ENCODE results near the gene KIR2DL1.
"Not testable (repeated sequence)": the region's sequence is repeated elsewhere in the genome, so short reads cannot be mapped to it uniquely, and the experiment has no call there.

KIR2DL1 gene

GRCh38 chr19:54817670-54818536 is 48.3 kb downstream of the KIR2DL1 start:
- in situ Hi-C loops (cut with MboI; ENCODE audit: low sequenced_read_pairs): no loop called here

GRCh38 chr19:54824416-54824815 is 54.8 kb downstream of the KIR2DL1 start:
- in situ Hi-C loops (cut with MboI; ENCODE audit: low sequenced_read_pairs): not testable (repeated sequence)

DNA sequence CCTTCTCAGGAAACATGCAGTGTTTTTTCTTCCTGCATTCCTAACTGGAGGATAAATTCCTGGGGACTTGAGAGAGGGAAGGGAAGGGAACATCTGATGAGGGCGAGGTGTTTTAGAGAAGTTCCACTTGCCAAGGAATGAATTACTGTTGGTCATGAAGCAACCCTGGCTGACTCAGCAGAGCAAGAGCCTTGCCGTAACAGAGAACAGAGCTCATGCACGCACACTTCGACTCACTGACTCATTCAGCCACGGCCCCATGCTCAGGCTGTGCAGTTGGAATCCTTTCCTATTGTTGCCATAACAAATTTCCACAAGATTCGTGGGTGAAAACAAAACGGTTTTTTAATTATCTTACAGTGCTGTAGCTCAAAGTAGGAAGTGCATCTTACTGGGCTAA is 55.7 kb downstream of the KIR2DL1 start:
- in situ Hi-C loops (cut with MboI; ENCODE audit: low sequenced_read_pairs): not testable (repeated sequence)

- in situ Hi-C loops (cut with MboI; ENCODE audit: low sequenced_read_pairs): not testable (repeated sequence)
These were observed 58.5 kb downstream of the KIR2DL1 start for GRCh38 chr19:54828064-54828463.

- in situ Hi-C loops (cut with MboI; ENCODE audit: low sequenced_read_pairs): not testable (repeated sequence)
These were observed 62.9 kb downstream of the KIR2DL1 start, which contains the start of gene KIR2DS4 for GRCh38 chr19:54832496-54832895. Gene KIR2DS4, plus strand, starts transcription at chr19:54832676.

Data from hTERT RPE-1 (cell line).